Measurements from ENCODE around the gene HHAT. TPM values are rescaled to one million over a fixed set of nuclear protein-coding genes. Genes with fewer than 3 reads are reported as not detected.
"Not testable (repeated sequence)": the region's sequence is repeated elsewhere in the genome, so short reads cannot be mapped to it uniquely, and the experiment has no call there.

The HHAT gene
- polyA plus RNA-seq, 3 donors, result 12.7 to 13.8 (median 13.0) TPM

DNA sequence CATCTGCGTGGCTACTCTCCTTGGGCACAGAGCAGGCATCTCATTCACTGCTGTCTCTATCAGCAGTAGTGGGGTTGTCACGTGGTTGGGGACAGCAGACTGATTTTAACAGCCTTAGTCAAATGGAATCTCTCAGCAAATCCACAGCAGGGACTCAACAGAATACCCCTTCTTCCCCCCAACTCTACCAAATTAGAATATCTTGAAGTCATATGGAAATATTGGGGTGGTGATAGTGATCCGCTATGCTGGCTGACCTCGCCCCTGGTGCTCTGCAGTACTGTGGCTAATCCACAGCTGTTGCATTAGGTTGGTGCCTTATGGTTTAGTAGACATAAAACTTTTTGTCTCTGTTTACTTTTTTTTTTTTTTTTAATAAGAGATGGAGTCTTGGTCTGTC is 23.9 kb downstream of the HHAT start:
- no peak for DNase-seq

DNA sequence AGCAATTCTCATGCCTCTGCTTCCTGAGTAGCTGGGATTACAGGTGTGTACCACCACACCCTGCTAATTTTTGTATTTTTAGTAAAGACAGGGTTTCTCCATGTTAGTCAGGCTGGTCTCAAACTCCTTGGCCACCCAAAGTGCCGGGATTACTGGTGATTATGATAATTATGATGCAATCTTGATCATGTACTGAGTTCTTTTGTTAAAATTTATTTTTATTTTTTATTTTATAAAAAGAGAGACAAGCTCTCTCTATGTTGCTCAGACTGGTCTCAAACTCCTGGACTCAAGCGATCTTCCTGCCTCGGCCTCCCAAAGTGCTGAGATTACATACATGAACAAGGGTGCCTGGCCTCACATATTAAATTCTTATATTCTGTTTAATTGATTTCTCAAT is 25.6 kb downstream of the HHAT start:
- not testable (repeated sequence) for DNase-seq

DNA sequence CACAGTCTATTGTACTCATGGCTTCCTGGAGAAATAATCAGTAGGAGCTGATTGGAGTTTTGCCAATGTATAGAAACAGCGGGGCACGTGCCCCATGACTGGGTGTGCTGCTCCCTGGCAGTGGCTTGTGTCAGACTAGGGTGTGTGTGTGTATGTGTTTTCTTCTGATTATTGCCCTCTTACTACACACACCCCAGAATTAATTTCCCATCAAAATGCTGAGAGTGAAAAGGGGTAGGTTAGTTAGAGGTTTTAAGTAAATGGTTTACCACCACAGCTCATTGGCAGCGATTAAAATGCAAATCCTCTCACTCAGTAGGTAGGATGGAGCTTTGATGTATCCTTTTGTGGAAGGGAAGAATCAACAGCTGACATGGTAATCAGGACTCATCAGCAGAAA is 29.9 kb downstream of the HHAT start:
- no peak for DNase-seq

DNA sequence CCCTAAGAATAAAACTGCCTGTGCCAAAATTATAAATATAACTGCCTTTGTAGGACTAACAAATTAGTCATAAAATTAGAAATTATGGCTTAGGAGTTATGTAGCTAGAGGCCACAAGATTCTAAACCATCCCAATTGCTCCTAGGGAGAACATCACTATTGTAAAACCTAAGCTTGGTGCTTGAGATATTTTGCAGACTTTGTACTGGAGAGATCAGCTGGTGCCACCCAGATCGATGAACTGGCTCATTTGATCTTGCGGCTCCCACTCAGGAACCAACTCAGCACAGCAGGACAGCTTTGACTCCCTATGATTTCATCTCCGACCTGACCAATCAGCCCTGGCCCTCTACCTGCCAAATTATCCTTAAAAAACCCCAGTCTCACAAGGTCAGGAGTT is 30.6 kb downstream of the HHAT start:
- no peak for DNase-seq

DNA sequence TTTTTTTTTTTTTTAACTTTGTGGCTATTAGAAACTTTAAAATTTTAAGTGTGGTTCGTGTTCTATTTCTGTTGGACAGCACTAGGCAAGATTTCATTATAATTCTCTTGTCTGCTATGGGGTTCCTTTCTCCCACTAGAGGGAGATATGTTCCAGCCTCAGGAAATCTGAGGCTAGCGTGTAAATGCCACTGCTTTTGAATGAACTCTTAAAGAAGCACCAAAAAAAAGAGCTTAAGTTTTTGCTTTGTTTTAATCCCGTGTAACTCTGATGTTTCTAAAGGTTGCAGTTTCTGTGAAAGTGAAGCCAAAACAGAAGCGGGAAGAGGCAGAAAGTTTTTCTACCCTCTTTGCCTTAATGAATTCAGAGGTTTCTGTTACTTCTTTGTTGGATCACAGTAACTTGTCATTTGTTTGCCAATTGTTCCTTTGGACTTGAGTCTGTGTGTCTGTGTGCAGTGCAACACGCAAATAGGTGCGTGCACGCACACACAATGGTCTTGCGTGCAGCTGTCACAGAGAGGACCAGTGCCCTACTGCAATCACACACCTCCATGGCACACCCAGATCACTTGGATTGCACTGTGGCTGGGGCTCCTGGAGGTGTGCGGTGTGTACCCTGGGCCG is 32.3 kb downstream of the HHAT start:
- peak; percentile 50 for DNase-seq

DNA sequence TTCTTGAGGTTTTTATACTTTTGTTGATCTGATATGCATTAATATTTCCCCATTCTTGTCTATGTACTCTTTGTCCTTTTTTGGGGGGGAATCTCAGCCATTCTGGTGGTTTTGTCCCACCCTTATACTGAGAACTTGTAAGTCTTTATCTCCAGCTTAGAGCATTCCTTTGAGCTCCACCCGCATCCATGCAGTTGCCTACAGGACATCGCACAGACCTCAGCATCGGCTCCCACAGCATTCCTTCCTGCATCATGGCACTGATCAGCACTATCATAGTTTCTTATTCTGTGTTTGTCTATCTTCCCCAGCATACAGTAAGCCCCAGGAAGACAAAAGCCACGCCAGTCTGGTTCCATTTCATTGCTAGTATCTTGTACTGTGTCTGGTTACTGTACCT is 33.0 kb downstream of the HHAT start:
- no peak for DNase-seq

DNA sequence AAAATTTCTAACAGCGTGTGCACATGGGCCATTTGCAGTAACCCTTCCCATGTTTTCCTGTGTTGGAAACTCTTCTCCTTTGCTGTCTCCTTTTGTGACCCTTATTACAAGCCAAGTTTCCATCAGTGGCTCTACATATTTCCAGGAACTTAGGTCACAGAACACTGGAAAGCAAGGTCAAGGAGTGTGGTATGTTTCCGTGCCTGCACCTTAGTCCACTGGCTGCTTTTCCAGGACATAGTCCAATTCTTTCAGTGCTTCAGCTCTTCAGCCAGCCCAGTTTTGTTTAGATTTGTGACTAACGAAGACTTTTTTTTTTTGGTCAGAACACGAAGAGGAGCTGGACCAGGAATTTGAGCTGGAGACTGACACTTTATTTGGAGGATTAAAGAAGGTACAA is 33.8 kb downstream of the HHAT start:
- no peak for DNase-seq

DNA sequence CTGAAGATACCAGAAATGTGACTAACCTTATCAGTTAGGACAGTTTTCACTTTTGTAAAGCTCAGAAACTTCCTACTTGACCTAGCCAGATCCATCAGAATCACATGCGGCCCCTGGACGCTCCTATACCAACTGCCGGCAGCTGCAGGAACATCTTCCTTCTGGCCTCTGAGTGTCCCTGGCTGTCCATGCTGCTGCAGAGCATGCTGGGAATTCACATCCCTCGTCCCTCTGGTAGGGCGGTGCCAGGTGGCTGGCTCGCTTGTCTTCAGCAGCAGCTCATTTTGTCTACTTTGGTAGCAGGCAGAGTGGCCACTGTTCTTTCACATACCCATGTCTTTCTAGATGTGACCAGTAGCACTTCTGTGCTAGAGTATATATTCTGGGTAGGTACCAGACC is 34.4 kb downstream of the HHAT start:
- DNase-seq, result no peak

DNA sequence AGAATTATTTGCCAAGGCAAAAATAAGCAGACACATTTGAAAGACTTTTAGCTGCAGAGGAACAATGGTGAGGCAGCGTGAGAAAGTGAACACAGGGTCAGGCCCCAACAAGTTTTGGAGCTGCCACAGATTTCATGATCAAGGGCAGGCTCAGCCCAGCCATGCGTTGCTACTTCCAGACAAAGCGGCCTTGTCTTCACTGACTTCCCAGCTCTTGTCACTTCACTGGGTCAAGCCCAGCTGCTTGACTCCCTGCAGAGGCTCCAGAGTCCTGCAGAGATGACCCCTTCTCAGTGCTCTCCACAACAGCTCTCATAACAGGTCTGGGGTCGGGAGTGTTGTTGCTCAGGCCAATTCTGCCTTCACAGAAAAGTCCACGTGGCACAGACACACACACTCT is 35.8 kb downstream of the HHAT start:
- DNase-seq, result peak; percentile 31

DNA sequence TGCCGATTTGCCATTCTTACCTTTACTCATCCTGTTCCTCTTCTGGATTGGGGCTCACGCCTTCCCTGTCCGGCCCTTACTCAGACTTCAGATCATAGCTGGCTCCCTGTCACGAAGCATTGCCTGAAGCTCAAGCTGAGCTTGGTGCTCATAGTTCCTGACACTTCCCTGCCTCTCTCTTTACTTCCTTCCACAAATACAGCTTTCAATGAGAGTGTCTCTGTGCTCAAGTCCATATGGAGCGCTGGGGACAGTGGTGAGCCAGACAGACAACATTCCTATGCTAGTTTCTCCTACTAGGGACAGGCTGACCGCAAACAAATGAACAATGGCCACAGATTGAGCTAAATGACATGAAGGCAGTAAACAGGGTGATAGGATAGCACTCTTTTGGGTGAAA is 38.1 kb downstream of the HHAT start:
- no peak for DNase-seq

DNA sequence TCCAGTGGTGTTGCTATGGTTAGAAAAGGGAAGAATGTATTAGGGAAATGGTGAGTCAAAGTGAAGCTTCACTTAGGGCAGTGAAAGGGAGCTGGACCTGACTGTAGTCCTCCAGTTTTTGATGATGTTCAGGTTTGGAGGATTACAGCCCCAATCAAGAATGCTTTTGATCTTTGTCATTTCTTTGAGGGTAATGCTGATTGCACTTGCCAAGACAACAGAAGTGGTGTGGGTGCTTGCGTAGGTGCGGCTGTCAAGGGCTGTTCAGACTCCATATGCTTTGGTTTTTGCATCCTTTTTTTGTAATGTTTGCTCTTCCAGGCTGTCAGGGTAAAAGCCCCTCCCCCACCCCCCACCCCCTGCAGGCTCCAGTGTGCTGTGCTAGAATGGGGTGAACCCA is 38.9 kb downstream of the HHAT start:
- no peak for DNase-seq

DNA sequence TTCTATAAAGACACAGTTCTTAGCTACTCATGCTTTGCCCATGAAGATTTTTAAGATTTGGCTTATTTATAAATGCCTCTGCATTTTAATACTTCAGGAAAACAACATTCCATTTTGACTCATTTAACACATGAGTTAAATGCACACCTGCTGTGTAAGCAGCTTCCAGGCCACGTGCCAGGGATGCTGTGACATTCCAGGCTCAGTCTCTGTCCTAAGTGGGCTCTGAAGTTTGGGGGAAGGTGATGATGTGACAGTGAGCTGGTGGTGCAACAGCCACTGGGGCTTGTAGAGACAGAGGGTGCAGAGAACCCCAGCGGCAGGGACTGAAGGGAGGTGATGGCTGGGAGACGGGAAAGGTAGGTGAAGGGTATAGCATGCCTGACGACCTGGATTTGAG is 40.7 kb downstream of the HHAT start:
- no peak for DNase-seq

DNA sequence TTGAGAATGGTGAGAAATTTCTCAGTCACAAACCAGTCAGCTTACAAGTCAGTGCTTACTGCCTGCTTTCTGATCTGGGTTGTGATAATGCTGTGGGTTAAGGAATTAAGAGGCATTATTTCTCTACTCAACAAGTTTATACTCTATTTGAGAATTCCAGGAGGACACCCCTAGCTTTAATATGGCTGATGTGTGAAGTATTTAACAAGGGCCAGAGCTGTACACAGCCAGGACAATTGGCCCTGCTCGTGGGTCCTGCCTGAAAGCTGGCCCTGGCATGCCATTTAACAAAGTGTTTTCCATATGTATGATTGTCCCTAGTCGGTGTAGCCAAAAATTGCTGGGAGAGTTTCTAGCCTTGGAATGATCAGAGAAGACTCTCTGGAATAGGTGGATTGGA is 43.2 kb downstream of the HHAT start:
- DNase-seq, result no peak

DNA sequence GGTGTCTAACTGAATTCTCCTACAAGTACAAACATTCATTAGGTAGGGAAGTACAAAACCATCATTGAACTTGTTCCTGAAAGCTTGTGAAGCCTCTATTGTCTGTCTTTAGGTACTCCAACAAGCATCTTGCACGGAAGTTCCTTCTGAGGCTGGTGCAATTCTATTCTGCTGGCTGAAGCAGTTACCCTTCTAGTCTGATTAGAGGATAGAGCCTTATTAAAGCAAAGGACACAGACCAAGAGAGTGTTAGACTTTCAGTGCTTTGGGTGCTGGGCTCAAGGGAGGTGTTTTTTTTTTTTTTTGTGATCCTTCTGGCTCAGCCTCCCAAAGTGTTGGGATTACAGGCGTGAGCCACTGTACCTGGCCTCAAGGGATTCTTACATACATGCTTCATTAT is 43.8 kb downstream of the HHAT start:
- DNase-seq, result no peak

DNA sequence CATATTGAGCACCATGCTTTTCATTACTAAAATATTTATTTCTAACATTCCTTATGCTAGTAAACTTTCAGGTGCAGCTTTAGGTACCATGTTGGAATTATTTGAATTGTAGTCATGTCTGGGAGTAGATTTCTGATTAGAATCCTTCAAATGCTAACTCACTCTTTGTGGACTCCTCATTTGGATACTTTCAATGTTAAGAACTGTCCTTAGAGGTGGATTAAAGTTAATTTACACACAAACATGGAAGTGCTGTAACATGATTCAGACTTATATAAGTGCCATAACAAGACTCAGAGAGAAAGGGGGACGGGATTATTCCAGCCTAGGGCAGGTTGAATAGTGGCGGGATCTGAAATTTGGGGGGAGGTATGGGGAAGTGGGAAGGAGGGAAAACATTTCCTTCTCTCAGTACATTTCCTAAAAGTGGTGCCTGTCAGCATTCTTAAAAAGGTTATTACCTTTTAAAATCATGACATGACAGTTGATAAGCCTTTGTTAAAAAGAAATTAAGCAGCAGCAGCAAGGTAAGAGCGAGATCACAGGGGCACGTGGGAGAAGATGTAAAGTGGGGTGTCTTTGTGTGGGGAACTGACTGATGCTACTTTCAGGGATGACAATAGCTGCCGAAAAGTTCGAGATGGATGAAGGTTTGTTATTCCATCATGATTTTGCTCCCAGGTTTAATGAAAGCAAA is 44.4 kb downstream of the HHAT start:
- no peak for DNase-seq

DNA sequence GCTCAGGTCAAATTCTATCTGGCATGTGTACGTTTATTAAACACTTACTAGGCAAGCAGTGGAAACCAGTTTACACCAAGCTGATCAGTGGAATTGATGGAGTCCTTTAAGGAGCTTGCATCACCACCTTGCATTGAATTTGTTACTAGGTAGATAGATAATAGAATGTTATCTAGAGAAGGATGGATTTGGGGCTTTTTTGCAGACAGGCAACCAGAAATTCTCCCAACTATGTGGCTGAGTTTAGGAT is 44.9 kb downstream of the HHAT start:
- DNase-seq, result no peak

DNA sequence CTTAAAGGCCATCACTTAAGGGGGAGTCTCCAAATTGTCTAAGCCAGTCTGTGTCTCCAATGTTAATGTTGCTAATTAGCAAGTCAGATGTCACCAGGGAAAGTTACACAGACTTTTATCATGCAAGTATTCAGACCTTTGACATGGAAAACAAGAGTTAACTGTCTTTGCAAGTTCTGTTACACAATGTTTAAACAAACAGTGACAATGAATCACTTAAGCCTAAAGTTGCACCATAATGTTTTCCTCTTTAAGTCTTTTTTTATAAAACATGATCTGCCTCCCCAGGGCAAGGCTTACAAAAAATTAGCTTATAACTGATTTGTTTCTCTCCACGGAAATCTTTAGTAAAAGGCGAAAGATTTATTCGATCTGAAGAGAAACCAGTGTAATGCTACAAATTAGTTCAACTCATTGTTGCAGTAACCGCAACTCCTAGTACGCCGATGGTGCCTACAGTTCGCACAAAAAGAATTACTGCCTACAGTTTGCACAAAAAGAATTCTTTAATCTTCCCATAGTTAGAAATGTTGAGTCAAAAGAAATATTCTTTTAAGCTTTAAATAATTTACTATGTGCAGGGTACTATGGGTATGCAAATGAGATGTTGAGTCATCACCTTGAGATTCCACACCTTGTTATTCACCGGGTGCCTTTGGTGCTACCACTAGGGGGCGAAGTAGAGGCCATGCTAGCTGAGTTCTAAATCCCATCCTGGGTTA is 45.3 kb downstream of the HHAT start:
- peak; percentile 23 for DNase-seq

DNA sequence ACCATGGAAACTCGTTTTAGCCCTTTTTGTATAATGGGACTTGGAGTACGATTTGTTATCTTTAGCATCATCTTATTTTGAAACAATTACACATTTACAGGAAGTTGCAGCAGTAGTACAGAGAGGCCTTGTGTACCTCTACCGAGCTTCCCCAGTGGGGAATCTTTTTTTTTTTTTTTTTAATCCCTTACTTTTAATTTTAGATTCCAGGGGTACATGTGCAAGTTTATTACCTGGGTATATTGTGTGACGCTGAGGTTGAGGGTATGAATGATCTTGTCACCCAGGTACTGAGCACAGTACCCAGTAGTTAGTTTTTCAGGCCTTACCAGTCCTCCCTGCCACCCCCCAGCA is 45.9 kb downstream of the HHAT start:
- DNase-seq, result no peak

DNA sequence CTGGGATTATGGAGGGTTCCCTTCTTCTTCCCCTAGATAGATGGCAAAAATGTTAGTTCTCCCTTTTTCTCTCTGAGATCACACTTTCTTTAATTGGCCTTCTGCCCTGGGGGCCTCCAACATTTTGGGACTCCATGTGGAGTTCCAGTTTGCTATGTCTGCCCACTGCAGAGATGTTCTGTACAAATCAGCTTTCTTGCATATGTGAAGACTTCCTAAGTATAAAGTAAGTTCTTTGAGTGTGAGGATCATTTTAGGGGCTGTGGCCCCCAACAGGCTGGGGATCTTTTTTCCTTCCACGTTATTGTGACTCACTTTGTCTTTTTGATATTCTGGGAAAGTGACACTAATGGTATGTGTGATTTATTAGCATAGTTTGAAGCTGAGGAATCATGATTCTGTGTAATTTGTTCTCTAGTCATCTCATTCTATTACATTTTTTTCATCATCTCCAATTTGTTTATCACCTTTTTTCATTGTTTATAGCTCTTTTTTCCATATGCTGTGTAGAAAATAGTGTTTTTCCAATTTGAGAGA is 48.2 kb downstream of the HHAT start:
- no peak for DNase-seq

DNA sequence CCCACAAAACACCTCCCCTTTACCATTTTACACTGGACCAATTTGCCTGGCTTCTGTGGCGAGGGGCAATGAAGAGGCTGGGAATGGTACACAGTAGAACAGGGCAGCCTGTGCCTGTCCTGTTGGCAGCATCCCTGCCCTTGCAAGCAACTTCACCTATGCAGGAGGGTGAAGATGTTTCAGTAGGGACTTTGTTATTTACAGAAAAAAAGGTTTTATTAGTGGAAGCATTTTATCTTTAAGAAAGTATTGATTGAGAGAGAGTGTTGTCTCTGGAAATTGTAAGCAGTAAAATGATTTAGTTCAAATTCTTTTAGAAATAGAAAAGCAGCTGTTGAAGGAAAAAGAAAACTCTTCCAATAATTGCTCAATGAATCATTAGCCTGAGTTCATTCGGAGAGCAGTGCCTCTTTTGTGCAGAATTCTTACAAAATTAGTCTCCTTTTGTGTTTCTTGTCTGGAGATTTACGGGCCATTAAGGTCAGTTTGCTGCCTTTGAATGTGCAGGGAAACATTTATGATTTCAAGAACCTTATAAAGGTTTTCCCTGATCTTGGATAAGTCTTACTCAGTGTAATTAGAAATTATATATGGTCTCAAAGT is 49.1 kb downstream of the HHAT start:
- DNase-seq, result no peak

DNA sequence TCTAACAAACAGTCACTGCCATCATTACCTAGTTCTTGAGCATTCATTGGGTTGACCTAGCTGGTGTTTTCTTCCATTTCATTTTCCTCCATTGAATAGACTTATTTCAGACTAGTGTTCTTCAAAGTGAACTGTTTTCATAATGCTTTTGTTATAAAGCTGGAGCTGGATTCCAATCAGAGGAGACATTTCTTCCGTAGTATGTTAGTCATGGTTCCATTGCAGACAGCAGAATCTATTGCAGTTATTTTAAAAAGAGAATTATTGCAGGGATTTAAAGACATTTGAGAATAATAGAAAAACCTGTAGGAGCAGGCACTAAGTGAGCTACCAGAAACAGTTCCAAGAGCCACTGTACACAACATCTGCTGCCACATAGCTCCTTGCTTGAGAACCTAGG is 50.0 kb downstream of the HHAT start:
- no peak for DNase-seq

DNA sequence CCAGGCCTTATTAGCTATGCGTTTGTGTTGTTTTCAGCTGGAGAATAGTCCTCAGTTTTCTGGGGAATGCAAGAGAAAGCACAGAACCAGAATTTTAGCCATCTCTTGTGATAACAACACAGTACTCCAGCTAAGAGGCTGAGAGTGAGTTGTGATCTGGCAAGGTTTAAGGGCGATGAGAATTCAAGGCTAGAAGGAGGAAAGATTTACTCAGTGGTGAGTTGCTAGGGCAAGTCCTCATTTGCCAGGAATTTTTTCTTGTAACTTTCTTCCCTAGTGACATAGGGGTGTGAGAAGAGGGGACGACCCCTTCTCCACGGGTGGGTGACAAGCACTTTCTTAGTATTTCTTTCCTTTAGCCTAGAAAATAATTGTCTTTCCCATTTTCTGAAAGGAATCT is 53.2 kb downstream of the HHAT start:
- no peak for DNase-seq

DNA sequence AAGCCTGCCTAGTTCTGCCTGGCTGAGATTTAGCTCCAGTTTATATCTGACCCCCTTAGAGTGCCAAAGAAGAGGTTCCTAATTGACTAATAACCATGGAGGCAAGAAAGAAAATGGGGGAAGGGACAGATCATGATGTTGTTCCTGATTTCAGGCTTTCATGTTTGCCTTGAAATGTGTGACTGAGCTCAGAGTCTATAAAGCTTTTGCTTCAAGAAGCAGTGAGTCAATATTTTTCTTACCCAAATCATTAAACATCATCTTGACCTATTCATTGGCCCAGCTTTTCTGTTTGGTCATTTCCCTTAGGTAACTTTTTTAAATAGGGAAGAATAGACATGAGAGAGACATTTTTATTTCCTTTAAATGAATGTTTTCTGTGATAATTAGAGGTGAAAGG is 55.9 kb downstream of the HHAT start:
- DNase-seq, result no peak

Measured in renal pelvis (tissue), 4 donors.